ENCODE results near the gene PEX19.
A peak's percentile ranks its signal among the peaks of the same experiment; 100 is the strongest.

PEX19 gene

GRCh38 chr1:160256396-160257046 lies 28.4 kb downstream of the PEX19 start:
- TF ChIP-seq, protein P1, sequence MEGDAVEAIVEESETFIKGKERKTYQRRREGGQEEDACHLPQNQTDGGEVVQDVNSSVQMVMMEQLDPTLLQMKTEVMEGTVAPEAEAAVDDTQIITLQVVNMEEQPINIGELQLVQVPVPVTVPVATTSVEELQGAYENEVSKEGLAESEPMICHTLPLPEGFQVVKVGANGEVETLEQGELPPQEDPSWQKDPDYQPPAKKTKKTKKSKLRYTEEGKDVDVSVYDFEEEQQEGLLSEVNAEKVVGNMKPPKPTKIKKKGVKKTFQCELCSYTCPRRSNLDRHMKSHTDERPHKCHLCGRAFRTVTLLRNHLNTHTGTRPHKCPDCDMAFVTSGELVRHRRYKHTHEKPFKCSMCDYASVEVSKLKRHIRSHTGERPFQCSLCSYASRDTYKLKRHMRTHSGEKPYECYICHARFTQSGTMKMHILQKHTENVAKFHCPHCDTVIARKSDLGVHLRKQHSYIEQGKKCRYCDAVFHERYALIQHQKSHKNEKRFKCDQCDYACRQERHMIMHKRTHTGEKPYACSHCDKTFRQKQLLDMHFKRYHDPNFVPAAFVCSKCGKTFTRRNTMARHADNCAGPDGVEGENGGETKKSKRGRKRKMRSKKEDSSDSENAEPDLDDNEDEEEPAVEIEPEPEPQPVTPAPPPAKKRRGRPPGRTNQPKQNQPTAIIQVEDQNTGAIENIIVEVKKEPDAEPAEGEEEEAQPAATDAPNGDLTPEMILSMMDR (IDR thresholded peaks at IDR 0.05; ENCODE audit: low read depth, low read length) = no peak
- peak; percentile 77 to 84 for DNase-seq (ENCODE audit: low read depth in 2 of 2)
- H3K4me3 ChIP-seq (replicated peaks in 1 of 2; ENCODE audit: low read depth in 2 of 2, low read length in 2 of 2) = no peak overlapping the region

GRCh38 chr1:160255781-160256300 lies 29.1 kb downstream of the PEX19 start:
- H3K4me3 ChIP-seq (replicated peaks in 1 of 2; ENCODE audit: low read depth in 2 of 2, low read length in 2 of 2) = no peak overlapping the region
- no peak for DNase-seq (ENCODE audit: low read depth in 2 of 2)
- TF ChIP-seq, protein P1 (IDR thresholded peaks at IDR 0.05; ENCODE audit: low read depth, low read length) = no peak

- TF ChIP-seq, protein P1 (IDR thresholded peaks at IDR 0.05; ENCODE audit: low read depth, low read length) = peak; percentile 72
- peak; percentile 81 to 85 for DNase-seq (ENCODE audit: low read depth in 2 of 2)
- no peak overlapping the region for H3K4me3 ChIP-seq (replicated peaks in 1 of 2; ENCODE audit: low read depth in 2 of 2, low read length in 2 of 2)
Observed at GRCh38 chr1:160251687-160252526, 33.0 kb downstream of the PEX19 start.

DNA sequence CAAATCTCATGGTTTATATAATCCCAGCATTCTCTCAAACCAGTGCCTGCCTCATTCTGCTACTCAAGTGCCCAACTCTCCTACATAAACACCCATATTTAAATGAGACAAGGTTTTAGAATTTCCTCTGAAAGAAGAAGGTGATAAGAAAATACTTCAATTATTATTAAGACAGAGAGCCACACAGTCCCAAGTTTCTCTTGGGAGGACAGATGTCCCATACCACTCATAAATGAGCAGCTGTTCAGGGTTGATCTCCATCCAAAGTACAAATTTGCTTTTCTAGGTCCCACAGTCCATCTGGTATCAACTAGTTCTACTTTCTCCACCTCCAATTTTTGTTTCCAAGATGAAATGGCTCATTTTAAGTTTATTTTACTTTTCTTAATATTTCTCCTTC lies 33.9 kb downstream of the PEX19 start:
- no peak overlapping the region for H3K4me3 ChIP-seq (replicated peaks in 1 of 2; ENCODE audit: low read depth in 2 of 2, low read length in 2 of 2)
- TF ChIP-seq, protein P1 (IDR thresholded peaks at IDR 0.05; ENCODE audit: low read depth, low read length) = no peak
- DNase-seq (ENCODE audit: low read depth in 2 of 2) = no peak

GRCh38 chr1:160247053-160247452 lies 37.9 kb downstream of the PEX19 start:
- no peak for DNase-seq (ENCODE audit: low read depth in 2 of 2)

GRCh38 chr1:160245434-160245833 lies 39.5 kb downstream of the PEX19 start:
- H3K4me3 ChIP-seq (replicated peaks in 1 of 2; ENCODE audit: low read depth in 2 of 2, low read length in 2 of 2) = no peak overlapping the region
- TF ChIP-seq, protein P1 (IDR thresholded peaks at IDR 0.05; ENCODE audit: low read depth, low read length) = no peak
- no peak for DNase-seq (ENCODE audit: low read depth in 2 of 2)

More at GRCh38 chr1:160247053-160247452, 37.9 kb downstream of the PEX19 start:
- TF ChIP-seq, protein P1 (IDR thresholded peaks at IDR 0.05; ENCODE audit: low read depth, low read length) = no peak
- H3K4me3 ChIP-seq (replicated peaks in 1 of 2; ENCODE audit: low read depth in 2 of 2, low read length in 2 of 2) = no peak overlapping the region

Measured in cardiac fibroblast (primary cell).